NCI-H1694 (cell line): Measurements from ENCODE around the gene LSM14A.

Source experiments
- DNase-seq: peaks from one replicate; lab custom pipeline; 2025; lab: John Stamatoyannopoulos, UW

Gene LSM14A

GRCh38 chr19:34256835-34257558 is 84.7 kb downstream of the LSM14A start:
- DNase-seq: no peak

- DNase-seq: no peak
Measured at GRCh38 chr19:34257559-34257924, 85.2 kb downstream of the LSM14A start.

GRCh38 chr19:34259367-34260095 is 87.2 kb downstream of the LSM14A start:
- no peak for DNase-seq

GRCh38 chr19:34260771-34261173 is 88.5 kb downstream of the LSM14A start:
- DNase-seq: no peak

- DNase-seq: no peak
Measured at GRCh38 chr19:34261334-34262109, 89.2 kb downstream of the LSM14A start.

GRCh38 chr19:34263745-34264237 is 91.5 kb downstream of the LSM14A start:
- no peak for DNase-seq

- no peak for DNase-seq
Measured at GRCh38 chr19:34265221-34265650, 92.9 kb downstream of the LSM14A start.

- no peak for DNase-seq
Measured at GRCh38 chr19:34269081-34269480, 96.8 kb downstream of the LSM14A start.

- DNase-seq: no peak
Measured at GRCh38 chr19:34269489-34269888, 97.2 kb downstream of the LSM14A start.

GRCh38 chr19:34269968-34270621 is 97.8 kb downstream of the LSM14A start:
- DNase-seq: no peak

- no peak for DNase-seq
Measured at GRCh38 chr19:34273121-34273520, 100.8 kb downstream of the LSM14A start.

GRCh38 chr19:34274284-34274826 is 102.1 kb downstream of the LSM14A start:
- no peak for DNase-seq

GRCh38 chr19:34274827-34275625 is 102.7 kb downstream of the LSM14A start:
- no peak for DNase-seq

- no peak for DNase-seq
Measured at GRCh38 chr19:34275705-34276104, 103.4 kb downstream of the LSM14A start.

GRCh38 chr19:34276614-34277013 is 104.3 kb downstream of the LSM14A start:
- no peak for DNase-seq

GRCh38 chr19:34277244-34277643 is 104.9 kb downstream of the LSM14A start:
- DNase-seq: no peak

GRCh38 chr19:34278783-34279182 is 106.5 kb downstream of the LSM14A start:
- DNase-seq: no peak
